ENCODE results near the gene ATP13A2.

The ATP13A2 gene

GRCh38 chr1:17011439-17012307 lies at the start of gene ATP13A2:
Gene ATP13A2, minus strand, starts transcription at chr1:17011928. Its CDS starts 190 bp downstream, at chr1:17011738.
- DNase-seq (ENCODE audit: low spot score), result peak; percentile 95

- DNase-seq (ENCODE audit: low spot score), result no peak
Observed at GRCh38 chr1:17061486-17061885, 49.8 kb upstream of the ATP13A2 start.

- no peak for DNase-seq (ENCODE audit: low spot score)
Observed at GRCh38 chr1:17060306-17060749, 48.6 kb upstream of the ATP13A2 start.

- peak; percentile 85 for DNase-seq (ENCODE audit: low spot score)
Observed at GRCh38 chr1:17059391-17060305, 47.9 kb upstream of the ATP13A2 start.

- no peak for DNase-seq (ENCODE audit: low spot score)
Observed at GRCh38 chr1:17056551-17056950, 44.8 kb upstream of the ATP13A2 start.

- DNase-seq (ENCODE audit: low spot score), result no peak
Observed at GRCh38 chr1:17055801-17056200, 44.1 kb upstream of the ATP13A2 start.

- DNase-seq (ENCODE audit: low spot score), result peak; percentile 99
Observed at GRCh38 chr1:17053685-17054410, 42.1 kb upstream of the ATP13A2 start, which contains the start of gene SDHB. Gene SDHB, minus strand, starts transcription at chr1:17054032. Its CDS starts 13 bp downstream, at chr1:17054019.

GRCh38 chr1:17053086-17053684 lies 41.5 kb upstream of the ATP13A2 start:
- DNase-seq (ENCODE audit: low spot score), result no peak

- no peak for DNase-seq (ENCODE audit: low spot score)
Observed at GRCh38 chr1:17052641-17053040, 40.9 kb upstream of the ATP13A2 start.

- no peak for DNase-seq (ENCODE audit: low spot score)
Observed at GRCh38 chr1:17052038-17052437, 40.3 kb upstream of the ATP13A2 start.

- DNase-seq (ENCODE audit: low spot score), result no peak
Observed at GRCh38 chr1:17047924-17048323, 36.2 kb upstream of the ATP13A2 start.

- no peak for DNase-seq (ENCODE audit: low spot score)
Observed at GRCh38 chr1:17046334-17046657, 34.6 kb upstream of the ATP13A2 start.

- peak; percentile 69 for DNase-seq (ENCODE audit: low spot score)
Observed at GRCh38 chr1:17045634-17046333, 34.1 kb upstream of the ATP13A2 start.

- no peak for DNase-seq (ENCODE audit: low spot score)
Observed at GRCh38 chr1:17045150-17045549, 33.4 kb upstream of the ATP13A2 start.

GRCh38 chr1:17043676-17044075 lies 31.9 kb upstream of the ATP13A2 start:
- no peak for DNase-seq (ENCODE audit: low spot score)

- DNase-seq (ENCODE audit: low spot score), result no peak
Observed at GRCh38 chr1:17040135-17040534, 28.4 kb upstream of the ATP13A2 start.

- no peak for DNase-seq (ENCODE audit: low spot score)
Observed at GRCh38 chr1:17039522-17039921, 27.8 kb upstream of the ATP13A2 start.

GRCh38 chr1:17033481-17033880 lies 21.8 kb upstream of the ATP13A2 start:
- DNase-seq (ENCODE audit: low spot score), result no peak

GRCh38 chr1:17032741-17033140 lies 21.0 kb upstream of the ATP13A2 start:
- peak; percentile 10 for DNase-seq (ENCODE audit: low spot score)

- no peak for DNase-seq (ENCODE audit: low spot score)
Observed at GRCh38 chr1:17031436-17031835, 19.7 kb upstream of the ATP13A2 start.

- DNase-seq (ENCODE audit: low spot score), result no peak
Observed at GRCh38 chr1:17030206-17030605, 18.5 kb upstream of the ATP13A2 start.
